SIG-M5 treated with dmso at 0.1 percent for 504 hours (cell line): Measurements from ENCODE around the gene DIP2C.
A peak's percentile ranks its signal among the peaks of the same experiment; 100 is the strongest.
"Not testable (repeated sequence)": the region's sequence is repeated elsewhere in the genome, so short reads cannot be mapped to it uniquely, and the experiment has no call there.

Experiments
- DNase-seq: peaks from one replicate; lab custom pipeline; 2025; ENCODE audit not compliant: unreplicated experiment; lab: John Stamatoyannopoulos, UW

DIP2C gene

DNA sequence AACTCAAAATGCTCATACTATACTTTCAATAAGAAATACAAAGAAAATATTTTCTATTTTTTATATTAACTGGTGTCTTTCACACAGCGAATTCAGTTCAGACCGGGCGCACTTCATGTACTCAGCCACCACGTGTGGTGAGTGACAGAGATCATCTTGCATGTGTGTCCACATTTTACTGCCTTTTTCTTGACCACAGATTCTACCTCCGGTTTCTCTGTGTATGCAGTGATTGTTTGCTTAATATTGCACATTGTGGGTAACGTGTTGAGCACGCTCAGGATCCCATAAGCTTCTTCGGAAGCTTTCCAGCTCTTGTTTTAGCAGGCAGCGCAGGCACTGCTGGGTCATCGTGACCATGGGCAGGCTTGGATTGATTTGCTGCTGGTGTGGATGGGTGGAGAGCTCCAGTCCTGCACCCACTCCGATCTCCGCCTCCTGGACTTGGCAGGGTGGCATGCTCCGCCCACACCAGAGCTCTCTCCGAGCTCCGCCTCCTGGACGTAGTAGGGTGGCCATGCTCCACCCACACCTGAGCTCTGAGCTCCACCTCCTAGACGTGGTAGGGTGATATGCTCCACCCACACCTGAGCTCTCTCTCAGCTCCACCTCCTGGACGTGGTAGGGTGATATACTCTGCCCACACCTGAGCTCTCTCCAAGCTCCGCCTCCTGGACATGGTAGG, 253.3 kb downstream of the DIP2C start:
- DNase-seq, result peak; percentile 83

- DNase-seq, result no peak
Observed at GRCh38 chr10:435397-435796, 254.1 kb downstream of the DIP2C start.

- DNase-seq, result no peak
Observed at GRCh38 chr10:429696-430095, 259.8 kb downstream of the DIP2C start.

- no peak for DNase-seq
Observed at GRCh38 chr10:427761-428519, 261.5 kb downstream of the DIP2C start.

- DNase-seq, result not testable (repeated sequence)
Observed at GRCh38 chr10:425365-425764, 264.1 kb downstream of the DIP2C start.

GRCh38 chr10:424724-425123, 264.7 kb downstream of the DIP2C start:
- not testable (repeated sequence) for DNase-seq

- DNase-seq, result no peak
Observed at GRCh38 chr10:423178-423577, 266.3 kb downstream of the DIP2C start.

- no peak for DNase-seq
Observed at GRCh38 chr10:422675-423074, 266.8 kb downstream of the DIP2C start.

DNA sequence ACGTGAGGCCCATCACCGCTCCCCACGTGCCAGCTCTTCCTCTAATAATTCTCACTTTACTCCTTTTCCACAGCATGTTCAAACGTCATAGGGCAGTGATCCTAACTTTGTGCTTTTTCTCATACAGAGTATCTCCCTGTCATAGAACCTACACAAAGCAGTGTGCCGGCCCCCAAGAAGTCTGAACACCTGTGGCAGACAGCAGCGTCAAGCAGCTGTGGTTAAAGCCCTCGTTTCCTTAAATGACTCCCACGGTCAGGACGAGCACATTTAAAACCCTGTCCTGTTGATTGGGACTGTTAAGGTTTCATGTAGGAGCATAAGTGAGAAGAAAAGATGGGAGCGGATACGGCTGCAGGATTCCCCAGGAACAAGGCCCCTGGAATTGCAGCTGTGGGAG, 267.2 kb downstream of the DIP2C start:
- DNase-seq, result no peak

DNA sequence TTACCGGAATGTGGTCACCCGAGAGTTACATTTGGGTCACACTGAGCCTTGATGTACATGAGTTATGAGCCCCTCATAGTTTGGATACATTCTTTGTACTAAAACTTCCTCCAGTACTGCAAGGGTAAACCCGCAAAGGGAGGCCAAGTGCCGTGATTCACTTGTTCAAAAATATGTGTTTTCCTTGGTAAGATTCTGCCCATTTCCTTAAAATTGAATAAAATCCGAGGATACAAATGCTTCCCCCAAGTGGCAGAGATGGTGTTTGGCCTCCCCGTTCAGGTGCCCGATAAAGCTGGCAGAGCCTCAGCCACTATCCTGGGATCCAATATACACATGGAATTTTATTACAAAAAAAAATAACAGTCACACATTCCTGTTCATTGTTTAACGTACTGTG, 268.3 kb downstream of the DIP2C start:
- DNase-seq, result no peak

DNA sequence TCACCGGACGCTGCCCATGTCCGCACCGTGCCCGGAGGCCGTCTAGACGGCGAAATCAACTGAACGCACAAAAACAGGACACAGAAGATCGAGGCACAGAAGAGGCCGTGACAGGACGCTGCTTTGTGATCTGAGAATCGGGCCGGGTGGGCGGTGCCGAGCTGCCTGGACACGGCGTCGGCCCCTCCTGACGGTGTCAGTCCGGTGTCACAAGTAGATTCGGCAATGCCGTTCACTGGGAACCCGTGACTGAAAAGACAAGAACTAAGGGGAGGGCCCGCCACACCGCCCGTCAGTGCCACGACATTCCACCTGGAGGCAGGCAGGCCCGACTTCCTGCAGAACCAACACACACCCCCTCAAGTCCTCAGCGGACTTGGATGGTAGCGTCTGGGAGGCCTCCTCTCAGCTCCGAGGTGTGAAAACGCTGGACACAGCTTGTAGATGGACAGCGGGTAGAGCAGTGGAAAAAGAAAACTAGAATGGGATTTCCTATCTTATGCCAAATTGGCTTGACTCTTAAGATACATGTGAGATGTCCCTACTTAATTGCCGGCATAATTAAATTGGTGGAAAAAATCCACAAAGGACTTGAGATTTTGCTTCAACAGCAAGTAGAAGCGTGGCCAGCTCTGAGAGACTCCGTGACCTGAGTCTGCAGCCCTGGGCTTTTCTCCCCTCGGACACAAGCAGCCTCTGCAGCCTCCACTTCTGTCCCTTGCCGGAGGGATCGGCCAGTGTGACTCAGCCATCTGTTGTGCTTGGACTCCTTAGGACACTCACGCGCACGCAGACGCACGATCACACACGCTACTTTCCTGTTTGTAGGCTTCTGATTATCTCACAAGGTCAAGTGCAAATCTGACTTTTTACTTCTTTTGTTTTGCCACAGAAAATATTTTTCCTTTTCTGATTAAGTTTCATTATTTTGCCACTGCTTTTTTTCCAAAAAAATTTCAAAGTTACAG, 269.0 kb downstream of the DIP2C start:
- no peak for DNase-seq

DNA sequence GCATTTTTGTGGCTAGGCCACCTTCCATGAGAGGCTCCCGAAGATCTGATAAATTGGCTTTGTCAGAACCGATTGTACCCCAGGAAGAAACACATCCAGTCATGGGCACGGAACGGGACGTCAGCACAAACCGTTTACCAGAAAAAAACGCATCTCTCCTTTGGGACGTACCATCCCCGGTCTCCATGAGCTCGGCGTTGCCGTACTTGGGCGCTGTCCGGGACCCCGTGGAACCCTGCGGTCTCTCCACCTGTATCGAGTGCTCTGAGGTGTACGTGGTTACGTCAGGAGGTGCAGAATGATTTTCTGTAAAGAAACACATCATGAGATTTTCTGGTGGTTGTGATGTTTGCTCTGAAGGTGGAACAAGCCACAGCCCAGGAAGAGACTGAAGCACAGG, 270.6 kb downstream of the DIP2C start:
- no peak for DNase-seq

DNA sequence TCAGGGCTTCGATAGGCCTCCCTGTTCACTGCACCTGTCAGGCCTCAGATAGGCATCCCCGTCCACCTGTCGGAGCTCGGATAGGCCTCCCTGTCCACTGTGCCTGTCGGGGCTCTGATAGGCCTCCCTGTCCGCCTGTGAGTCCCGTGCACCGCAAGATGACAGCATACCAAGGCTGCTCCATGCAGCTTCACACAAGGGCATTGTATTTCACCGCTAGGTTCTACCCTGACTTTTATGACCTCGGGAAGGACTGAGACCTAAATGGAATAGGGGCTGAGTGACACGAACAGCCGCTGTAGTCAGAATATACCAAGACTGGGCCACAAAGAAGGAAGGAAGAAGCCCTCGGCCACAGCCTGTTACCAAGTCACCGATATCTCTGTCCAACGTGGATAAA, 271.2 kb downstream of the DIP2C start:
- no peak for DNase-seq

GRCh38 chr10:416091-416515, 273.4 kb downstream of the DIP2C start:
- DNase-seq, result no peak

GRCh38 chr10:413662-414071, 275.8 kb downstream of the DIP2C start:
- DNase-seq, result no peak

DNA sequence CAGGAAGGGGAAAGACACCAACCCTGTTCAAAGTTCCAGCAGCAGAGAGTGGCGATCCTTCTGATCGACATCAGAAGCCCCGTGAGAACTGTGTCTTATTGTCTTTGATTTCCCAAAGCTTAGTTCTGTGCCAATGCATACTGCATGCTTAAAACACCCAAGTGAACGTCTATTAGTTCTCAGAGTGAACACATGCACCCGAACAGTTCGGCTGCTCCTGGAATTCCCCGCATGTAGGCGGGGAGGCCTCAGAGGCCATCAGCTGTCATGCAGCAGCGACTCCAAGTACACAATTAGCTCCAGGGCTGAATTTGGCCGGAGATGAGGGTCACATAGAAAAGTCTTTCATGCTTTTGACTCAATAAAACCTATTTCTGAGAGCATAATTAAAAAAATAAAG, 277.4 kb downstream of the DIP2C start:
- DNase-seq, result no peak

DNA sequence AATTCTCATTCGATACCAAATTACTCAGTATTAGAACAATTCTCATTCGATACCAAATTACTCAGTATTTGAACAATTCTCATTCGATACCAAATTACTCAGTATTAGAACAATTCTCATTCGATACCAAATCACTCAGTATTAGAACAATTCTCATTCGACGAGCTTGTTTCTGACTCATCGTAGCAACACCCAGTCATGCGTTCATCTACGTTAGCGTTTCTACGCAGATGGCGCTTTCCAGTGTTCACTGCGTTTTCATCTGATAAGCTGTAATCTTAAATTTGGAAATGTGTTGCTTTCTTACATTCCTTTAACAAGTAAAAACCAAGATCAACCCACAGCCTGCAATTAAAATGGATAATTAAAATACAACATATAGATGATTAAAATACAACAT, 277.9 kb downstream of the DIP2C start:
- no peak for DNase-seq

DNA sequence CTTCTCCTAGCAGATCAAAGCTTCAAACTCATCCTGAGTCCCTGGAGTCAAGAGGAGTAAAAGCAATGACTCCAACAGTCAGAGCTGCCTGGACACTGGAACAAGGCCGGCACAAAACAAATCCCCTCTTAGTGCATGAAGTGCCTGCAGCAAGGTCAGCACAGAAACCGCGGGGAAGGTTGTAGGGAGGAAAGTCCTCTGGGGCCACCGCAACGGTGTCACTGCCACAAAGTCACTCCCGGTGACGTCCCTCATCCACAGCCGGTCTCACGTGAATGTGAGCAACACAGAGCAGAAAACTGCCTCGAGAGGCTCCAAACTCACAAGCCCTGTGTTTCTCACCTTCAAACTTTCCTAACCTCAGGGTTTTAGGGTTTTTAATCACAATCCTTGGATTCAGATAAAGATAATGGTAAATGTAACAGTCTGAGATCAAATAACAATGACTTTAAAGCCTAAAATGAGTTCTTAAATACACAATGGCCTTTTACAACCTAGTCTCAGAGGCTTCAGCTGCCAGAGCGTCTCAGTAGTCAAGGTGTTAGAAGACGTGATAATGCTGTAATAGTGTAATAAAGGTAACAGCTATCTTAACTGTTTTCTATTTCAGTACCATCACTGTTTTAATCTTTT, 279.9 kb downstream of the DIP2C start:
- DNase-seq, result no peak

DNA sequence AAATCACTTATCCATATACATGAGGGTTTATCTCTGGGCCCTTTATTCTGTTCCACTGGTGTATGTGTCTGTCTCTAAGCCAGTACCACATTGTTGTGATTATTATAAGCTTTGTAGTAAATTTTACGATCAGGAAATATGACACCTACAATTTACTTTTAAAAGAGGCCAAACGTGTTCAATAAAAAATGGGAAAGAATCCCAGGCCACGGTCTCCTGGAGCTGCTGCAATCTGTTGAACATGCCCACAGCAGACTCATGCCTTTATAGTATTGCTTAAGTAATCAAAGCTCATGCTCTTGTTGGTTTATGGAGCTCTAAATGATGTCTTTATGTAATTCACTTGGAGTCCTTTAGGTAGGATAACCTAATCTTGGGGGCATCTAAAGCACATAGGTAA, 281.2 kb downstream of the DIP2C start:
- no peak for DNase-seq

- DNase-seq, result no peak
Observed at GRCh38 chr10:406976-407375, 282.5 kb downstream of the DIP2C start.

DNA sequence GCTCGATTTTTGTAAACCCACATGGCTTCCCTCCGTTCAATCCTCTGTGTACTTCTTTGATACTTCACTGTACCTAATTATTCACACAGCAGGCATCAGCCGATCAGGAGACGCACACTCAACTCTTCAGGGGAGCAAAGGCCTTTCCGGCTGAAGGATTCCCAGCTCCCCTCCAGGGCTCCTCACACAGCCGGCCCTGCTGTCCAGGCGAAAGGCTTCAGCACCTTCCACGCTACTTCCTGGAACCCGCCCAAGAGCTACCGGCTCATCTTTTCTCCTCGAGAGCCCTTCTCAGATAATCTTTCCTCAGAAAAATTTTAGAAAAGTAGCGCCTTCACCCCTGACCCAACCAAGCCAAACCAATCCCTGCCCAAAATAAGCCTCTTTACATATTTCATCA, 283.8 kb downstream of the DIP2C start:
- no peak for DNase-seq
